Tibial artery (tissue), 4 donors: Measurements from ENCODE around the gene GADD45GIP1.
"Not testable (repeated sequence)": the region's sequence is repeated elsewhere in the genome, so short reads cannot be mapped to it uniquely, and the experiment has no call there.

Experiments used
- DNase-seq, 2 donors: peaks; one replicate each; pipeline ENCODE4 v3.0.0-alpha.2; 2019
- H3K27ac ChIP-seq, 2 donors: fragments of 200-600 bp; sonication (generic) in 1 of 2; 1 replicate in 1 of 2; 2 replicates in 1 of 2; pipeline ENCODE4 v1.5.1; 2018 to 2019; ENCODE audit warnings: mild to moderate bottlenecking in 1 of 2
- H3K27me3 ChIP-seq, 2 donors: fragments of 200-600 bp; sonication (generic) in 1 of 2; one replicate each; pipeline versions ENCODE4 v1.5.1 to v1.6.0; 2016 to 2019
- H3K36me3 ChIP-seq, 3 donors: fragments of 200-600 bp; sonication (generic) in 2 of 3; one replicate each; pipeline ENCODE4 v1.5.1; 2016 to 2019; ENCODE audit warnings: mild to moderate bottlenecking in 2 of 3
- H3K4me1 ChIP-seq, 4 donors: fragments of 200-600 bp; sonication (generic) in 2 of 4; 1 replicate in 3 of 4; 2 replicates in 1 of 4; pipeline ENCODE4 v1.5.1; 2016 to 2019
- H3K4me3 ChIP-seq, 2 donors: fragments of 200-600 bp; sonication (generic) in 1 of 2; 1 replicate in 1 of 2; 2 replicates in 1 of 2; pipeline ENCODE4 v1.5.1; 2018 to 2019; ENCODE audit warnings: mild to moderate bottlenecking in 2 of 2
- H3K9me3 ChIP-seq, 3 donors: fragments of 200-600 bp; sonication (generic) in 1 of 3; one replicate each; pipeline ENCODE4 v1.5.1; 2016 to 2019
- CTCF ChIP-seq, 2 experiments: fragments of 200-600 bp in 1 of 2; fragments of 450-650 bp in 1 of 2; IDR thresholded peaks; one replicate each; pipeline ENCODE4 v1.5.1; 2017 to 2019; ENCODE audit warnings: antibody characterized with exemption in 2 of 2, mild to moderate bottlenecking in 1 of 2, moderate library complexity in 1 of 2
- intact Hi-C: fragments of 100-400 bp; cut with DNase I; formaldehyde crosslinking; loops from one replicate; pipeline ENCODE4 v1.15.0; 2023; ENCODE audit warnings: low total_unique reads

The GADD45GIP1 gene

GRCh38 chr19:12984143-12984627 lies 27.2 kb upstream of the GADD45GIP1 start:
- intact Hi-C loops, result no loop called here
- Histone ChIP-seq H3K27ac (peak overlapping the region in 1 of 2 donors; percentile 29), H3K36me3 (no peaks in the 10 kb centered on the region), H3K4me3 (no peak overlapping the region), H3K9me3 (no peaks in the 10 kb centered on the region), H3K4me1 (peaks cover 0 to 30% (median 13%) of the 10 kb centered on the region in 4 donors), H3K27me3 (no peaks in the 10 kb centered on the region)
- DNase-seq, result no peak
- no peak for TF ChIP-seq CTCF (IDR thresholded peaks at IDR 0.05)

DNA sequence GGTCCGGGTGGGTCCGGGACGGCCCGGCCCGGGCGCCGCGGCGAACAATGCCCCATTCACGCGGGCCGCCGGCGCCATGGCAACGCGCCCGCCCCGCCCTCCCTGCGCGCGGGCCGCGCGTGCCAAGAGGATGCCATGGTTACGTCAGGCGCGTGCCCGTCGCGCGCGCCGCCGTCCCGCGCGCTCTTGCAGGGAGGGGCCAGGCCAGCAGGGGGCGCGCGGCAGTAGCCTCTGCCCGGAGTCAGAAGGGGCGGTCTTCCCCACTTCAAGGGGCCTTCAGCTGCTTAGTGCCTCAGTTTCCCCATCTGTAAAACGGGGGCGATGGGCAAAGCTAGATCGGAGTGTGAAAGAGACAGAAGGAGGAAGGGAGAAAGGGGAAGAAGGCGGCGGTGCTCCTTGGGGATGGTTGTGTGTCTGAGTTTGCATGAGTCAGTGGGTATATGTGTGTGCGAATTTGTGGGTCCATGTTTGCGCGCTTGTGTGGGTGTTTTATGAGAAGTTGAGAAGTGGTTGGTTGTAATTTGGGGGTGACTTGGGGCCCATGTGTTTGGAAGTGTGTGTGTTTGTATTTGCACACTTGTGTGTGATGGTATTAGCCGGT lies 26.6 kb upstream of the GADD45GIP1 start:
- Histone ChIP-seq H3K27ac (peak overlapping the region; percentile 36 to 50), H3K4me3 (peak overlapping the region; percentile 33 to 43), H3K9me3 (no peaks in the 10 kb centered on the region), H3K4me1 (peaks cover 0 to 30% (median 13%) of the 10 kb centered on the region in 4 donors), H3K36me3 (no peaks in the 10 kb centered on the region), H3K27me3 (no peaks in the 10 kb centered on the region)
- TF ChIP-seq CTCF (IDR thresholded peaks at IDR 0.05), result peak; percentile 93 to 99
- DNase-seq, result peak; percentile 64 to 89
- intact Hi-C loops, result loop anchor here (2.0 kb wide), 1 partner anchor 109 kb away; no protein-coding TSS in a partner anchor

DNA sequence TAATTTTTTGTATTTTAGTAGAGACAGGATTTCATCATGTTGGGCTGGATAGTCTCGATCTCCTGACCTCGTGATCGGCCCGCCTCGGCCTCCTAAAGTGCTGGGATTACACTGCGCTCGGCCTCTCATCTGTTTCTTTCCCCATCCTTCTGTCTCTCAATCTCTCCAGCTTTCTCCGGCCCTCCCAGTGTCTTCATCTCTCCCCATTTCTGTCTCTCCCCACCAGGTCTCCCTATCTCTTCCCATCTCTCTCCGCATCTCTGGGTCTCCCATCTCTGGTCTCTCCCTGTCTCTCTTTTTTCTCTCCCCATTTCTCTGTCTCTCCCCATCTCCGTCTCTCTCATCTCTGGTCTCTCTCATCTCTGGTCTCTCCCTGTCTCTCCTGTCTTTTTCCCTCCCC lies 26.1 kb upstream of the GADD45GIP1 start:
- intact Hi-C loops, result loop anchor here (2.0 kb wide), 1 partner anchor 110 kb away; no protein-coding TSS in a partner anchor
- peaks cover 0 to 30% (median 13%) of the 10 kb centered on the region in 4 donors for H3K4me1 ChIP-seq
- peak overlapping the region; percentile 36 to 50 for H3K27ac ChIP-seq
- H3K27me3 ChIP-seq, result no peaks in the 10 kb centered on the region
- peak overlapping the region; percentile 33 to 43 for H3K4me3 ChIP-seq
- no peak for TF ChIP-seq CTCF (IDR thresholded peaks at IDR 0.05)
- no peak for DNase-seq
- H3K36me3 ChIP-seq, result no peaks in the 10 kb centered on the region
- no peaks in the 10 kb centered on the region for H3K9me3 ChIP-seq

DNA sequence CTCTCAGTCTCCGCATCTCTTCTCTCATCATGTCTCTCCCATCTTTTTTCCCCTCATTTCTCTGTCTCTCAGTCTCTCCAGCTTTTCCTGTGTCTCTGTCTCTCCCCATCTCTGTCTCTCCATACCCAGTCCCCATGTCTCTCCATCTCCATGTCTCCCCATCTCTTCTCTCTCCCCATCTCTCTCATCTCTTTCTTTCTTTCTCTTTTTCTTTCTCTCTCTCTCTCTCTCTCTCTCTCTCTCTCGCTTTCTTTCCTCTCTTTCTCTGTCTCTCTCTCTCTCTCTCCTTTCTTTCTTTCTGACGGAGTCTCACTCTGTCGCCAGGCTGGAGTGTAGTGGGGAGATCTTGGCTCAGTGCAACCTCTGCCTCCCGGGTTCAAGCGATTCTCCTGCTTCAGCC lies 25.6 kb upstream of the GADD45GIP1 start:
- DNase-seq, result no peak
- Histone ChIP-seq H3K27me3 (no peaks in the 10 kb centered on the region), H3K36me3 (no peaks in the 10 kb centered on the region), H3K4me3 (no peak overlapping the region), H3K9me3 (no peaks in the 10 kb centered on the region), H3K4me1 (peaks cover 0 to 30% (median 13%) of the 10 kb centered on the region in 4 donors), H3K27ac (peak overlapping the region in 1 of 2 donors; percentile 50)
- intact Hi-C loops, result loop anchor here (2.0 kb wide), 1 partner anchor 110 kb away; no protein-coding TSS in a partner anchor
- TF ChIP-seq CTCF (IDR thresholded peaks at IDR 0.05), result no peak

DNA sequence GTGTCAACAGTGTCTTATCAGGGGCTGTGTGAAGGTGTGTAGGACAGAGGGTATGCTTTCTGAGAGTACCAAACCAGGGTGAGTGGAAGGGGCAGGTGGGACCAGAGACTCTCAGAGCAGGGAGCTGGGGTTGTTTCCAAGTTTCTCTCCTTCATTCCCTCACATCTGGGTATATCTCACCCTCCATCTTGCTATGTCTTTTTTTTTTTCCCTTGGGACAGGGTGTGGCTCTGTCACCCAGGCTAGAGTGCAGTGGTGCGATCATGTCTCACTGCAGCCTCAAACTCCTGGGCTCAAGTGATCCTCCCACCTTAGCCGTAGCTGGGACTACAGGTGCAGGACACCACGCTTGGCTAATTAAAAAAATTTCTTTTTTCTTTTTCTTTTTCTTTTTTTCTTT lies 23.0 kb upstream of the GADD45GIP1 start:
- no peak for DNase-seq
- no peak for TF ChIP-seq CTCF (IDR thresholded peaks at IDR 0.05)
- Histone ChIP-seq H3K4me3 (no peak overlapping the region), H3K9me3 (no peaks in the 10 kb centered on the region), H3K36me3 (no peaks in the 10 kb centered on the region), H3K27me3 (no peaks in the 10 kb centered on the region), H3K4me1 (peaks cover 0 to 21% (median 9%) of the 10 kb centered on the region in 4 donors), H3K27ac (no peak overlapping the region)
- intact Hi-C loops, result no loop called here

- DNase-seq, H3K36me3 ChIP-seq, H3K4me3 ChIP-seq, H3K27ac ChIP-seq, H3K4me1 ChIP-seq, intact Hi-C loops, H3K9me3 ChIP-seq, H3K27me3 ChIP-seq: not testable (repeated sequence)
Observed at GRCh38 chr19:12976109-12976508, 19.1 kb upstream of the GADD45GIP1 start.
